Cardiac fibroblast (primary cell): ENCODE measurements around the gene ADAM19.

Experiments
- DNase-seq, 2 donors: peaks; one replicate each; pipeline versions ENCODE4 v3.0.0 to v3.0.0-alpha.2; 2010; ENCODE audit warnings: low read depth in 2 of 2
- H3K4me3 ChIP-seq, 2 donors: replicated peaks in 1 of 2; 1 replicate in 1 of 2; 2 replicates in 1 of 2; pipeline ENCODE4 v1.5.1; 2011; ENCODE audit warnings: low read depth in 2 of 2, low read length in 2 of 2, mild to moderate bottlenecking in 2 of 2, moderate library complexity in 1 of 2
- CTCF ChIP-seq: IDR thresholded peaks from one replicate; pipeline ENCODE4 v1.5.1; 2011; ENCODE audit warnings: low read depth, mild to moderate bottlenecking, low read length, inconsistent platforms

The ADAM19 gene

GRCh38 chr5:157502143-157502647 lies 73.4 kb downstream of the ADAM19 start:
- no peak for DNase-seq
- no peak overlapping the region for H3K4me3 ChIP-seq
- no peak for TF ChIP-seq CTCF

- no peak overlapping the region for H3K4me3 ChIP-seq
- TF ChIP-seq CTCF = no peak
- DNase-seq = peak in 1 of 2 donors; percentile 27
Observed at GRCh38 chr5:157497875-157498611, 77.5 kb downstream of the ADAM19 start.

- TF ChIP-seq CTCF = no peak
- no peak for DNase-seq
- H3K4me3 ChIP-seq = no peak overlapping the region
Observed at GRCh38 chr5:157496864-157497263, 78.7 kb downstream of the ADAM19 start.

GRCh38 chr5:157494178-157494832 lies 81.3 kb downstream of the ADAM19 start:
- DNase-seq = no peak
- no peak for TF ChIP-seq CTCF
- no peak overlapping the region for H3K4me3 ChIP-seq

- H3K4me3 ChIP-seq = no peak overlapping the region
- no peak for TF ChIP-seq CTCF
- DNase-seq = no peak
Observed at GRCh38 chr5:157492886-157493285, 82.7 kb downstream of the ADAM19 start.

- no peak for TF ChIP-seq CTCF
- H3K4me3 ChIP-seq = no peak overlapping the region
- no peak for DNase-seq
Observed at GRCh38 chr5:157491471-157491995, 84.0 kb downstream of the ADAM19 start.
